NCI-H2081 treated with DMSO at 0.1 percent for 48 hours (cell line): ENCODE results near the gene CCDC7.
"Not testable (repeated sequence)": the region's sequence is repeated elsewhere in the genome, so short reads cannot be mapped to it uniquely, and the experiment has no call there.

Experiments
- DNase-seq: peaks from one replicate; lab custom pipeline; 2025; lab: John Stamatoyannopoulos, UW

The CCDC7 gene

DNA sequence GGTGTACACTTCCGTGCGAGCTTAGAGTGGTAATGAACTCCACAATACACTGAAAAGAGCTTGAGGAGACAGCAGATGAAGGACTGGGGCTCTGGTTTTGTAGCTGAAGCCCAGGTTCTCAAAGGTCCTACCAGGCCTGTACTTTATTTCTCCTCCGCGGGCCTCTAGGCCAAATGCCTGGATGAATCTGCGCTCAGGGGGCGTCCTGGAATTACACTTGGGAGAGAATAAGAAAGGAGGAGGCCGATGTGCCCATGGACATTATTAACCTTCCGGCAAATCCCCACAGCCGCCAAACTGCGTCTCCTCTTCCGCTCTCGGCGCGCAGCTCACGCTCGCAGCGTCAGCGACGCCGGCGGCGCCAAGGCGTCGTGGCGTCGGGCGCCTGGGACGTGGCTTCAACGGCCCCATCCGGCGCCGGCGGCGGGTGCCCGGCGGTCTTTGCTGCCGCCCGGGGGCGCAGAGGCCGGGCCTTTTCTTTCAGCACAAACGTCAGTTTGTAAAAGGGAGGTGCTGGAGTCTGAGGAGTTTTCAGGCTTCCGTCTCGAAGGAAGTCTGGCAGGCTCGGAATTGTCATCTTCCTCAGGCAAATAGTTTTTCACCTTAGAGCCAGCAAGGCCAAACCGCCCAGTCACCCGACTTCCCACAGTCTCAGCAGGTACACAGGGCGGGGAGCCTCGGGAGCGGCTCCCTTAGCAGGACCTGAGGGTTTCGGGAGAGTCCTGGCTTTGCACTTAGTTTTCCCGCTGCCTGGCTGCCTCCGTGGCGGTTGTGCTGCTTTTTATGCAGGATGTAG lies at the start of gene CCDC7:
CCDC7 (plus strand) TSS at position 401 of the 796 bp plus-strand sequence. CDS start 5,503 bp downstream, outside the sequence.
- peak; percentile 15 for DNase-seq

GRCh38 chr10:32397163-32397562 lies 48.8 kb upstream of the CCDC7 start:
- DNase-seq: not testable (repeated sequence)

DNA sequence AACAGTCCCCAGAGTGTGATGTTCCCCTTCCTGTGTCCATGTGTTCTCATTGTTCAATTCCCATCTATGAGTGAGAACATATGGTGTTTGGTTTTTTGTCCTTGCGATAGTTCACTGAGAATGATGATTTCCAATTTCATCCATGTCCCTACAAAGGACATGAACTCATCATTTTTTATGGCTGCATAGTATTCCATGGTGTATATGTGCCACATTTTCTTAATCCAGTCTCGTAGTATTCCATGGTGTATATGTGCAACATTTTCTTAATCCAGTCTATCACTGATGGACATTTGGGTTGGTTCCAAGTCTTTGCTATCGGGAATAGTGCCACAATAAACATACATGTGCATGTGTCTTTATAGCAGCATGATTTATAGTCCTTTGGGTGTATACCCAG lies 46.2 kb upstream of the CCDC7 start:
- not testable (repeated sequence) for DNase-seq

GRCh38 chr10:32400961-32401360 lies 45.0 kb upstream of the CCDC7 start:
- no peak for DNase-seq

GRCh38 chr10:32402499-32402898 lies 43.4 kb upstream of the CCDC7 start:
- no peak for DNase-seq

- DNase-seq: no peak
Measured at GRCh38 chr10:32403091-32403490, 42.8 kb upstream of the CCDC7 start.

GRCh38 chr10:32408690-32409089 lies 37.2 kb upstream of the CCDC7 start:
- DNase-seq: no peak

- DNase-seq: no peak
Measured at GRCh38 chr10:32409741-32410140, 36.2 kb upstream of the CCDC7 start.

- no peak for DNase-seq
Measured at GRCh38 chr10:32410569-32410968, 35.4 kb upstream of the CCDC7 start.

DNA sequence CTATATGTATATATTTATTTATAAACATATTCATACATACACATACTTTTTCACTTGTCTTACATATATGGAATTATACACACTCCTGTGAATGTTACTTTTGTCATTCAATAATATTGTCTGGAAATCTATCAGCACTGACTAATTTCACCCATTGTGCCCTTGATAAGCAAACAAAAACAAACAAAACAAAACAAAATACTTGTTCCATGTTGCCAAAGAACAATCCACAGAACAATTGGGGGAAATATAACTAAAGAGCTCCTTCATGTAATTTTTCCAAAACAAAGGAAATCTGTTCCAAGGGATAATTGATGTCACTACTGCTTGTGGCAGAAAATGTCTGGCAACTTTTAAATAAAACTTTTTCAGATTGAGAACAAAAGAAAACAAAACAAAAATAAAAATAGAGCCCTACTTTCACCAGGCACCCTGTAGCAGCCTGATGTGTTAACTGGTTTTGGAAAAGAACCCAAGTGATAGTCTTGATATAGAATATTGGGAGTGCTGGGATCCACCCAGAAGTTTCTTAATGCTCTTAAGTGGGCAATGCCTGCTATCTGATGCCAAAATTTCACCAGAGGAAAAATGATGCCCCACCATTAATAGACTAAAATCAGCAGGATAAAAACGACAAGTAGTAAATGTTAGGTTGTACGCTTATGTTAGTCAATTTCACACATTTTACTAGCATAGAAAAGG lies 34.0 kb upstream of the CCDC7 start:
- no peak for DNase-seq

- no peak for DNase-seq
Measured at GRCh38 chr10:32412499-32412853, 33.5 kb upstream of the CCDC7 start.

DNA sequence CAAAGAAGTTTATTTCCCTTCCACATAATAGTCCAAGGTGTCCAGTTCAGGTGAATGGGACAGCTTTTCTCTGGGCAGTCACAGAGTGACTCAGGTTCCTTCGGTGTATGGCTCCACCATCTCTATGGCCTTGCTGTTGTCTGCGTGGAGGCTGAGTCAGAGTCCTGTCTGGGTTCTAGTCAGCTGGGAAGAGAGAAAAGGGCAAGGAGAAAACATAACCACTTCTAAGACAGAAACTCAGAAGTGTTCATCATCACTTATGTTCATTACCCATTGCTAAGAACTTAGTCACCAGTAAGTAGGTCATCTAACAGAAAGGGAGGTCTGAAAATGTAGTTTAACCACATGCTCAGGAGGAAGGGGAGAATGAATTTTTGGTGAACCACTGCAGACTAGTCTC lies 32.4 kb upstream of the CCDC7 start:
- no peak for DNase-seq

DNA sequence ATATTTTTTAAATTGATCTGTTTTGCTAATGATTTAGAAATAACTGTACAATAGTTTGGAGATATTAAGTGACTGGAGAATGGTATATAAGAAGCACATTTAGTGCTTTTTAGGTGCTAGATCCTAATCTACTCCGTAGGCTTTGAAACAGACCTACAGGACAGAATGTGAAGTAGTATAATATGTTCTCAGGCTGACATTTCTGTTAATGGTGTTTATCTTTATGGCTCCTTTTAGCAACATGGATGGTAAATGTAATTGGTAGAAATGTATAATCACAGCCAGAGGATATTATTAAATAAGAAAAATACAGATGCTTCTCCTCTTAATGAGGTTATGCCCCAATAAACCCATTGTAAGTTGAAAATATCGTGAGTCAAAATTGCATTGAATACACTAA lies 30.6 kb upstream of the CCDC7 start:
- DNase-seq: no peak

- DNase-seq: no peak
Measured at GRCh38 chr10:32417911-32418547, 27.9 kb upstream of the CCDC7 start.

DNA sequence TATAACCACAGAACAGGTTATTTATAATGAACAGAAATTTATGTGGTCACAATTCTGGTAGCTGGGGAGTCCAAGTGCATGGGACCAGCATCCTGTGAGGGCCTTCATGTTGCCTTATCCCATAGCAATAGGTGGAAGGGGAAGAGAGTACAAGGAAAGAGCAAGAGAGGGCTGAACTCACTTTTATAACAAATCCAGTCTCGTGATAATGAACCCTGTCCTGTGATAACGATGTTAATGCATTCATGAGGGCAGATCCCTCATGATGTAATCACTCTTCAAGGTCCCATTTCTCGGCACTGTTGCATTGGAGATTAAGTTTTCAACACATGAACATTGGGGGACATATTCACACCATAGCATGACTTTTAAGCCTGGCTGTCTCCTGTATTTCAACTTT lies 27.4 kb upstream of the CCDC7 start:
- DNase-seq: no peak

DNA sequence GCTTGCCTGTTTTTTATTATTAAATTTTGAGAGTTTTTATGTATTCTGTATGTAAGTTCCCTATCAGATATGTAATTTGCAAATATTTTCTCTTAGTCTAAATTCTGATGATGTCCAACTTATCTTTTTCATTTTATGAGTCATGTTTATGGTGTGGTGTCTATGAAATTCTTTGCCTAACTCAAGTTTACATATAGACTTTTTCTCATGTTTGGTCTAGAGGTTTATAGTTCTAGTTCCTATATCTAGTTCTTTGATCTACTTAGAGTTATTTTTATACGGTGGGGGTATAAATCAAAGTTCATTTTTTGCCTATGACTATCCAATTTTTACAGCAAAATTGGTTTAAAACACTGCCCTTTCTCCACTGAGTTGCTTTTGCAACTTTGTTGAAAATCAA lies 26.3 kb upstream of the CCDC7 start:
- no peak for DNase-seq

DNA sequence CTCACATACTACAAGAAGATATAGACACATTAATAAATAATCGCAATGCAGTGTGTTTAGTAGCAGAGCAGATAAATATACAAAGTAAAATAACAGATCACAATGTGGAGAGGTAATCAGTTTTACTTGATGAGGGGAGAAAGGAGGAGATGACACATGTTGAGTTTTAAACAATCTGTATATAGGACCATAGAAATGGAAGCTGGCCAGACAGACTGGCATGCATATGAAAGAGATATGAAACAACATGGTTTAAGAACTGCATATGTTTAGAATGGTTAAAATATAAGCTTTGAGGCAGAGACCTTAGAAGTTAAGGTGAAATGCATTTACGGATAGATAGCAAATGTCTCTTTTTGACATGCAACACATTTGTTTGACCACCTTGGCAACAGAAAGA lies 19.8 kb upstream of the CCDC7 start:
- no peak for DNase-seq

GRCh38 chr10:32433542-32433941 lies 12.4 kb upstream of the CCDC7 start:
- DNase-seq: no peak

- no peak for DNase-seq
Measured at GRCh38 chr10:32436215-32436614, 9.7 kb upstream of the CCDC7 start.

DNA sequence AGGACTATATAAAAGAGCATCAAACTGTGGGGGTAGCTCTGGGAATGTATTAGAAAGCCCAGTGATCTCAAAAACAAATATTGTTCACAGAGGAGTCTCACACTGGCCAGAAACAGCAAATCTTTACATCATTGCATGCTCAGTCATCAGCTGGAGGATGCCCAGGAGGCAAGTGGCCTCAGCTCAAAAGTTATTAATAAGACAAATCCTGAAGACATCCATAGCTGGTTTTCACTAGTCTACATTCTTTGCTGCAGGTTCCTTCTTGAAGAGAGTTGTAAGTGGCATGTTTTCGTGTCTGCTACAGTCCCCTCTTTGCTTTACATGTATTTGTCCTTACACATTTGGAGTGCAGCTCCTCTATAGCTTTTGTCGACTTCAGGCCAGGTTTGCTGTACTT lies 8.6 kb upstream of the CCDC7 start:
- DNase-seq: no peak

GRCh38 chr10:32445036-32445435 lies 904 bp upstream of the CCDC7 start:
- no peak for DNase-seq

GRCh38 chr10:32446536-32447406 lies 831 bp downstream of the CCDC7 start:
- peak; percentile 17 for DNase-seq
